IPS DF 4.7 (cell line): Measurements from ENCODE around the gene SYT8.
"Not testable (repeated sequence)": the region's sequence is repeated elsewhere in the genome, so short reads cannot be mapped to it uniquely, and the experiment has no call there.

Experiments used
- DNase-seq: peaks from one replicate; pipeline ENCODE4 v3.0.0-alpha.2; 2013; ENCODE audit warnings: low spot score; ENCODE audit errors: extremely low read depth

The SYT8 gene

GRCh38 chr11:1834779-1835670 is at the start of gene SYT8:
SYT8 (plus strand) TSS chr11:1834990; CDS start chr11:1835106, 116 bp downstream.
- no peak for DNase-seq

- no peak for DNase-seq
Measured at GRCh38 chr11:1785749-1786413, 48.9 kb upstream of the SYT8 start.

GRCh38 chr11:1786466-1786865 is 48.3 kb upstream of the SYT8 start:
- no peak for DNase-seq

GRCh38 chr11:1791912-1792311 is 42.9 kb upstream of the SYT8 start:
- DNase-seq, result no peak

- DNase-seq, result no peak
Measured at GRCh38 chr11:1792461-1792860, 42.3 kb upstream of the SYT8 start.

GRCh38 chr11:1793081-1793480 is 41.7 kb upstream of the SYT8 start:
- no peak for DNase-seq

- DNase-seq, result no peak
Measured at GRCh38 chr11:1796413-1797011, 38.3 kb upstream of the SYT8 start.

- DNase-seq, result no peak
Measured at GRCh38 chr11:1797391-1798125, 37.2 kb upstream of the SYT8 start.

GRCh38 chr11:1803246-1803645 is 31.5 kb upstream of the SYT8 start:
- no peak for DNase-seq

- DNase-seq, result not testable (repeated sequence)
Measured at GRCh38 chr11:1803835-1804519, 30.8 kb upstream of the SYT8 start.

- no peak for DNase-seq
Measured at GRCh38 chr11:1805525-1805924, 29.3 kb upstream of the SYT8 start.

GRCh38 chr11:1807264-1807995 is 27.4 kb upstream of the SYT8 start:
- no peak for DNase-seq

- DNase-seq, result no peak
Measured at GRCh38 chr11:1810761-1811160, 24.0 kb upstream of the SYT8 start.

GRCh38 chr11:1812274-1812673 is 22.5 kb upstream of the SYT8 start:
- no peak for DNase-seq

- DNase-seq, result no peak
Measured at GRCh38 chr11:1812801-1813200, 22.0 kb upstream of the SYT8 start.

- DNase-seq, result not testable (repeated sequence)
Measured at GRCh38 chr11:1813356-1813755, 21.4 kb upstream of the SYT8 start.

GRCh38 chr11:1814691-1815090 is 20.1 kb upstream of the SYT8 start:
- no peak for DNase-seq

GRCh38 chr11:1815311-1815710 is 19.5 kb upstream of the SYT8 start:
- DNase-seq, result no peak

GRCh38 chr11:1815751-1816150 is 19.0 kb upstream of the SYT8 start:
- no peak for DNase-seq

- DNase-seq, result no peak
Measured at GRCh38 chr11:1817000-1817399, 17.8 kb upstream of the SYT8 start.
